ENCODE data around the gene HIGD1B. TPM values are rescaled to one million over a fixed set of nuclear protein-coding genes. Genes with fewer than 3 reads are reported as not detected.

Gene HIGD1B
- total and polyA plus RNA-seq, 2 donors (not counting 3 experiments of a cell fraction or from before 2014, with no cell fraction given), result not detected

DNA sequence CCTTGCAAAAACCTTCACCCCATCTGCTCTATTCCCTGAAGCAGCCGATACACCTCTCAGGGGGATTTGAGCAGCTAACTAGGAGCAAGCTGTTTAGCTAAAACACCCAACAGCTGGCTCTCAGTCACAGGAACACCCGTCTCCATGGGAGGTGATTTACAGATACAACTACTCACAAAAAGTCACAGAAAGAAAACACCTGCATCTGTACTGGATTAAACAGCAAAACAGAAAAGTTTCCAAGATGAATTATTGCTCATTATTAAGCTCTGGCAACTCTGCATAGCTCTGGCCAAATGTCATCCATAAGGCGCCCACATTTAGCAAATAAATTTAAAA, 39.9 kb upstream of the HIGD1B start:
- POLR2A ChIA-PET, result no interaction called here
- no peak for TF ChIP-seq FOS (IDR thresholded peaks at IDR 0.05; ENCODE audit: borderline replicate concordance, insufficient read depth, low read length)
- TF ChIP-seq JUN (IDR thresholded peaks at IDR 0.05; ENCODE audit: borderline replicate concordance, insufficient read depth, insufficient read length, low read depth), result no peak
- TF ChIP-seq, protein P1, sequence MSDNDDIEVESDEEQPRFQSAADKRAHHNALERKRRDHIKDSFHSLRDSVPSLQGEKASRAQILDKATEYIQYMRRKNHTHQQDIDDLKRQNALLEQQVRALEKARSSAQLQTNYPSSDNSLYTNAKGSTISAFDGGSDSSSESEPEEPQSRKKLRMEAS (IDR thresholded peaks at IDR 0.05; ENCODE audit: insufficient read depth, insufficient read length), result no peak
- no peak for TF ChIP-seq POLR2AphosphoS5 (IDR thresholded peaks at IDR 0.05; ENCODE audit: insufficient read depth, low read depth, low read length)
- TF ChIP-seq POLR2A (IDR thresholded peaks at IDR 0.05; ENCODE audit: low read depth, low read length), result no peak
- TF ChIP-seq, protein P2, sequence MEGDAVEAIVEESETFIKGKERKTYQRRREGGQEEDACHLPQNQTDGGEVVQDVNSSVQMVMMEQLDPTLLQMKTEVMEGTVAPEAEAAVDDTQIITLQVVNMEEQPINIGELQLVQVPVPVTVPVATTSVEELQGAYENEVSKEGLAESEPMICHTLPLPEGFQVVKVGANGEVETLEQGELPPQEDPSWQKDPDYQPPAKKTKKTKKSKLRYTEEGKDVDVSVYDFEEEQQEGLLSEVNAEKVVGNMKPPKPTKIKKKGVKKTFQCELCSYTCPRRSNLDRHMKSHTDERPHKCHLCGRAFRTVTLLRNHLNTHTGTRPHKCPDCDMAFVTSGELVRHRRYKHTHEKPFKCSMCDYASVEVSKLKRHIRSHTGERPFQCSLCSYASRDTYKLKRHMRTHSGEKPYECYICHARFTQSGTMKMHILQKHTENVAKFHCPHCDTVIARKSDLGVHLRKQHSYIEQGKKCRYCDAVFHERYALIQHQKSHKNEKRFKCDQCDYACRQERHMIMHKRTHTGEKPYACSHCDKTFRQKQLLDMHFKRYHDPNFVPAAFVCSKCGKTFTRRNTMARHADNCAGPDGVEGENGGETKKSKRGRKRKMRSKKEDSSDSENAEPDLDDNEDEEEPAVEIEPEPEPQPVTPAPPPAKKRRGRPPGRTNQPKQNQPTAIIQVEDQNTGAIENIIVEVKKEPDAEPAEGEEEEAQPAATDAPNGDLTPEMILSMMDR (IDR thresholded peaks at IDR 0.05; ENCODE audit: extremely low read depth in 1 of 2, insufficient read depth in 1 of 2, low read depth in 1 of 2, low read length in 2 of 2), result no peak
- no peak for TF ChIP-seq MYC (IDR thresholded peaks at IDR 0.05; ENCODE audit: low read depth, low read length)
- CTCF ChIA-PET, result interaction anchor here (1.2 to 2.9 kb wide), 2 partner anchors 29 to 33 kb away, joined by 3 to 13 read pairs; no protein-coding TSS in a partner anchor
- H3K9me3 ChIP-seq (replicated peaks; ENCODE audit: control insufficient read depth, insufficient read depth, low read length), result no peaks in the 10 kb centered on the region
- H2AFZ ChIP-seq (ENCODE audit: low read depth, low read length), result no peak overlapping the region
- H3K79me2 ChIP-seq (ENCODE audit: control insufficient read depth, insufficient read depth, low read length), result peaks cover 15% of the 10 kb centered on the region
- H3K27me3 ChIP-seq (ENCODE audit: control insufficient read depth in 2 of 2, insufficient read depth in 2 of 2, low read length in 2 of 2), result no peaks in the 10 kb centered on the region
- intact Hi-C loops (cut with micrococcal nuclease), result no loop called here
- no peak overlapping the region for H3K27ac ChIP-seq (ENCODE audit: insufficient read depth, low read depth, low read length)
- H3K4me2 ChIP-seq (ENCODE audit: insufficient read depth, low read length), result no peak overlapping the region
- FAIRE-seq (no peak), DNase-seq (ENCODE audit: low read depth, low spot score) (no peak)
- no peak overlapping the region for H3K9ac ChIP-seq (replicated peaks; ENCODE audit: extremely low read depth, insufficient read depth, low read length)
- no peaks in the 10 kb centered on the region for H3K9me1 ChIP-seq (replicated peaks; ENCODE audit: control insufficient read depth, extremely low read depth, insufficient read depth, low read length)
- BruUV-seq (replicated peaks), result no TSS peak
- no peaks in the 10 kb centered on the region for H3K4me1 ChIP-seq (ENCODE audit: control insufficient read depth, extremely low read depth, insufficient read depth, low read length)
- H4K20me1 ChIP-seq (replicated peaks; ENCODE audit: control insufficient read depth, extremely low read depth, insufficient read depth, low read length), result peaks cover 2% of the 10 kb centered on the region
- H3K36me3 ChIP-seq (ENCODE audit: control insufficient read depth in 2 of 2, extremely low read depth in 1 of 2, insufficient read depth in 2 of 2, low read length in 2 of 2), result peaks cover 13% of the 10 kb centered on the region in 2 experiments
- dilution Hi-C loops (cut with MboI; ENCODE audit: extremely low pct_ligation_motif_present, low sequenced_read_pairs), result no loop called here
- no peak overlapping the region for H3K4me3 ChIP-seq (replicated peaks in 1 of 3; ENCODE audit: insufficient read depth in 1 of 3, low read depth in 1 of 3, low read length in 3 of 3)
